Left ventricle myocardium inferior (tissue), 1 donor: Measurements from ENCODE around the gene PARD6G. TPM values are rescaled to one million over a fixed set of nuclear protein-coding genes. Genes with fewer than 3 reads are reported as not detected.

Source experiments
- DNase-seq: peaks from one replicate; pipeline ENCODE4 v3.0.0-alpha.2; 2020
- H3K27ac ChIP-seq: fragments of 200-600 bp; replicated peaks from 2 replicates; pipeline ENCODE4 v1.8.0; 2021
- H3K27me3 ChIP-seq: fragments of 200-600 bp; 2 replicates; pipeline ENCODE4 v1.8.0; 2021; ENCODE audit warnings: low read depth
- H3K36me3 ChIP-seq: fragments of 200-600 bp; 2 replicates; pipeline ENCODE4 v1.8.0; 2021
- H3K4me1 ChIP-seq: fragments of 200-600 bp; 2 replicates; pipeline ENCODE4 v1.8.0; 2021
- H3K4me3 ChIP-seq: fragments of 200-600 bp; 2 replicates; pipeline ENCODE4 v1.8.0; 2021; ENCODE audit warnings: mild to moderate bottlenecking, moderate library complexity
- H3K9me3 ChIP-seq: fragments of 200-600 bp; replicated peaks from 2 replicates; pipeline ENCODE4 v1.8.0; 2021
- CTCF ChIP-seq: fragments of 200-600 bp; IDR thresholded peaks from 2 replicates; pipeline ENCODE4 v1.8.0; 2021; ENCODE audit warnings: antibody characterized with exemption, mild to moderate bottlenecking, borderline replicate concordance
- intact Hi-C: fragments of 100-400 bp; cut with micrococcal nuclease; formaldehyde crosslinking; loops from one replicate; pipeline ENCODE4 v1.11.0; 2022
- total RNA-seq: library from RNA; stranded (reverse); fragmentation: NEBNext Ultra II Directional; extraction: Animal tissue kit (Norgen Biotek cat#: 25700); gene quantifications from one replicate; pipeline ENCODE4 v1.2.1, GENCODE V29; 2021
- donor health status: DM: no; HTN: yes; CAD: no; lungs with severe emphysema.

Gene PARD6G
- total RNA-seq, 1 donor from 2014 or later, result 2.0 TPM

- no peak for TF ChIP-seq CTCF
- intact Hi-C loops, result no loop called here
- DNase-seq, result no peak
- Histone ChIP-seq H3K4me3 (no peak overlapping the region), H3K27ac (no peak overlapping the region), H3K36me3 (no peaks in the 10 kb centered on the region), H3K4me1 (no peaks in the 10 kb centered on the region), H3K27me3 (peaks cover 6% of the 10 kb centered on the region), H3K9me3 (no peaks in the 10 kb centered on the region)
These were observed 67.3 kb downstream of the PARD6G start for GRCh38 chr18:80179857-80180558.

GRCh38 chr18:80178935-80179818 lies 68.1 kb downstream of the PARD6G start:
- Histone ChIP-seq H3K4me1 (no peaks in the 10 kb centered on the region), H3K9me3 (no peaks in the 10 kb centered on the region), H3K36me3 (no peaks in the 10 kb centered on the region), H3K4me3 (no peak overlapping the region), H3K27me3 (peaks cover 6% of the 10 kb centered on the region), H3K27ac (no peak overlapping the region)
- no peak for TF ChIP-seq CTCF
- intact Hi-C loops, result no loop called here
- DNase-seq, result no peak

- intact Hi-C loops, result no loop called here
- TF ChIP-seq CTCF, result no peak
These were observed 70.2 kb downstream of the PARD6G start for GRCh38 chr18:80177128-80177527.

GRCh38 chr18:80176334-80177073 lies 70.8 kb downstream of the PARD6G start:
- Histone ChIP-seq H3K27me3 (peaks cover 16% of the 10 kb centered on the region), H3K4me3 (no peak overlapping the region), H3K36me3 (no peaks in the 10 kb centered on the region), H3K27ac (no peak overlapping the region), H3K4me1 (peaks cover 1% of the 10 kb centered on the region), H3K9me3 (no peaks in the 10 kb centered on the region)
- intact Hi-C loops, result no loop called here
- DNase-seq, result no peak
- no peak for TF ChIP-seq CTCF

More at GRCh38 chr18:80177128-80177527, 70.2 kb downstream of the PARD6G start:
- H3K36me3 ChIP-seq, result no peaks in the 10 kb centered on the region
- no peak overlapping the region for H3K4me3 ChIP-seq
- no peaks in the 10 kb centered on the region for H3K4me1 ChIP-seq
- no peaks in the 10 kb centered on the region for H3K9me3 ChIP-seq
- H3K27ac ChIP-seq, result no peak overlapping the region
- DNase-seq, result no peak
- peaks cover 16% of the 10 kb centered on the region for H3K27me3 ChIP-seq

- H3K9me3 ChIP-seq, result no peaks in the 10 kb centered on the region
- no peaks in the 10 kb centered on the region for H3K36me3 ChIP-seq
- TF ChIP-seq CTCF, result no peak
- H3K4me3 ChIP-seq, result no peak overlapping the region
- no peak overlapping the region for H3K27ac ChIP-seq
- no peak for DNase-seq
- intact Hi-C loops, result no loop called here
- peaks cover 8% of the 10 kb centered on the region for H3K4me1 ChIP-seq
- H3K27me3 ChIP-seq, result peaks cover 25% of the 10 kb centered on the region
These were observed 71.7 kb downstream of the PARD6G start for GRCh38 chr18:80175451-80176204.
